OCI-LY1 (cell line): ENCODE data around the gene YPEL2.

Source experiments
- H2AFZ ChIP-seq: fragments of 200-600 bp; sonication (generic), shearing (Covaris generic); 2 replicates; pipeline ENCODE4 v1.6.0; 2014; ENCODE audit warnings: antibody characterized with exemption, mild to moderate bottlenecking, low read length
- H3F3A ChIP-seq: fragments of 200-600 bp; sonication (generic), shearing (Covaris generic); 2 replicates; pipeline ENCODE4 v1.6.0; 2014; ENCODE audit warnings: mild to moderate bottlenecking, antibody characterized with exemption, low read length, moderate library complexity; ENCODE audit not compliant: insufficient read depth
- H3K27ac ChIP-seq: fragments of 200-600 bp; sonication (generic); 2 replicates; pipeline ENCODE4 v1.5.1; 2014; ENCODE audit warnings: low read length, mixed run types, mild to moderate bottlenecking, low read depth; ENCODE audit not compliant: poor library complexity, severe bottlenecking
- H3K27me3 ChIP-seq: fragments of 200-600 bp; sonication (generic); 2 replicates; pipeline ENCODE4 v1.6.0; 2014; ENCODE audit warnings: antibody characterized with exemption, mild to moderate bottlenecking, low read length, moderate library complexity; ENCODE audit not compliant: insufficient read depth
- H3K36me3 ChIP-seq: fragments of 200-600 bp; sonication (generic); 2 replicates; pipeline ENCODE4 v1.6.1; 2014; ENCODE audit warnings: mild to moderate bottlenecking, antibody characterized with exemption, low read length, moderate library complexity, mixed read lengths; ENCODE audit not compliant: insufficient read depth
- H3K4me1 ChIP-seq: fragments of 200-600 bp; sonication (generic); 2 replicates; pipeline ENCODE4 v1.5.1; 2014; ENCODE audit warnings: mild to moderate bottlenecking, low read length, moderate library complexity; ENCODE audit not compliant: insufficient read depth, severe bottlenecking
- H3K4me2 ChIP-seq: fragments of 200-600 bp; sonication (generic), shearing (Covaris generic); 2 replicates; pipeline ENCODE4 v1.6.1; 2014; ENCODE audit warnings: low read length
- H3K4me3 ChIP-seq: fragments of 200-600 bp; sonication (generic); 2 replicates; pipeline ENCODE4 v1.5.1; 2014; ENCODE audit warnings: low read length, low read depth, mild to moderate bottlenecking, mixed read lengths; ENCODE audit not compliant: poor library complexity, severe bottlenecking
- H3K79me2 ChIP-seq: fragments of 200-600 bp; shearing (Covaris generic); 2 replicates; pipeline ENCODE4 v1.6.1; 2016; ENCODE audit warnings: mixed run types, low read length, mixed read lengths; ENCODE audit not compliant: insufficient read depth
- H3K9ac ChIP-seq: fragments of 200-600 bp; sonication (generic), shearing (Covaris generic); 2 replicates; pipeline ENCODE4 v1.6.1; 2014; ENCODE audit warnings: mild to moderate bottlenecking, low read length, mixed read lengths
- H3K9me2 ChIP-seq: fragments of 200-600 bp; sonication (generic), shearing (Covaris generic); 2 replicates; pipeline ENCODE4 v1.6.1; 2014; ENCODE audit warnings: low read depth, mild to moderate bottlenecking, low read length, mixed read lengths
- H3K9me3 ChIP-seq: fragments of 200-600 bp; shearing (Covaris generic); 2 replicates; pipeline ENCODE4 v1.6.1; 2014; ENCODE audit warnings: low read length, mixed read lengths
- H4K20me1 ChIP-seq: fragments of 200-600 bp; sonication (generic), shearing (Covaris generic); 2 replicates; pipeline ENCODE4 v1.6.0; 2016; ENCODE audit warnings: mild to moderate bottlenecking, low read length; ENCODE audit not compliant: insufficient read depth
- EZH2 ChIP-seq: fragments of 200-600 bp; sonication (generic), shearing (Covaris generic); IDR thresholded peaks from 2 replicates; pipeline ENCODE4 v1.8.0; 2017; ENCODE audit warnings: borderline replicate concordance, mixed run types, mild to moderate bottlenecking, antibody characterized with exemption, low read length, moderate library complexity, mixed read lengths
- TF ChIP-seq, protein P1 (sequence below): fragments of 200-600 bp; sonication (generic), shearing (Covaris generic); IDR thresholded peaks from 2 replicates; pipeline ENCODE4 v1.5.1; 2017; ENCODE audit warnings: mild to moderate bottlenecking, antibody characterized with exemption, low read length, moderate library complexity, mixed read lengths

The YPEL2 gene

DNA sequence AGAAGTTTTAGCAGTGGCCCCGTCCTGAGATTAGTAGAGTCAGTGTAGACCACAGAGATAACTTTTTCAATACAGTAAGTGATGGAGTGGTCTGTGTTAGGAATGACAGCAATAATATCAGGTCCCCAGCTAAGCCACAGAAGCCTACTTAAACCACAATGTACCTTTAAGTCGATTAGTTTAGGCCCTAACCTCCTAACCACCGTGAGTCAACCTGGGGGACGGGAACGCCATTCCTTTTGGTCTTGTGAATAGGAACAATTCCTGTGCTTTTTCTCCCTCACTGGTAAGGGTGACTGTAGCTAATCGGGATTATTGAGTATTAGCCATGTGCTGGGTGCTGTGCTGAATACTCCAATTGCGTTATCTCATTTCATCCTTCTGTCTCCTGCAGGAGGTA is 14.0 kb downstream of the YPEL2 start:
- Histone ChIP-seq H3K4me1 (no peaks in the 10 kb centered on the region), H3K27me3 (no peaks in the 10 kb centered on the region), H4K20me1 (no peaks in the 10 kb centered on the region), H2AFZ (no peak overlapping the region), H3K4me2 (no peak overlapping the region), H3F3A (no peaks in the 10 kb centered on the region), H3K79me2 (no peaks in the 10 kb centered on the region), H3K9ac (no peak overlapping the region), H3K36me3 (no peaks in the 10 kb centered on the region), H3K4me3 (no peak overlapping the region), H3K9me3 (no peaks in the 10 kb centered on the region), H3K27ac (no peak overlapping the region), H3K9me2 (no peaks in the 10 kb centered on the region)
- TF ChIP-seq EZH2 = no peak
- TF ChIP-seq, protein P1, sequence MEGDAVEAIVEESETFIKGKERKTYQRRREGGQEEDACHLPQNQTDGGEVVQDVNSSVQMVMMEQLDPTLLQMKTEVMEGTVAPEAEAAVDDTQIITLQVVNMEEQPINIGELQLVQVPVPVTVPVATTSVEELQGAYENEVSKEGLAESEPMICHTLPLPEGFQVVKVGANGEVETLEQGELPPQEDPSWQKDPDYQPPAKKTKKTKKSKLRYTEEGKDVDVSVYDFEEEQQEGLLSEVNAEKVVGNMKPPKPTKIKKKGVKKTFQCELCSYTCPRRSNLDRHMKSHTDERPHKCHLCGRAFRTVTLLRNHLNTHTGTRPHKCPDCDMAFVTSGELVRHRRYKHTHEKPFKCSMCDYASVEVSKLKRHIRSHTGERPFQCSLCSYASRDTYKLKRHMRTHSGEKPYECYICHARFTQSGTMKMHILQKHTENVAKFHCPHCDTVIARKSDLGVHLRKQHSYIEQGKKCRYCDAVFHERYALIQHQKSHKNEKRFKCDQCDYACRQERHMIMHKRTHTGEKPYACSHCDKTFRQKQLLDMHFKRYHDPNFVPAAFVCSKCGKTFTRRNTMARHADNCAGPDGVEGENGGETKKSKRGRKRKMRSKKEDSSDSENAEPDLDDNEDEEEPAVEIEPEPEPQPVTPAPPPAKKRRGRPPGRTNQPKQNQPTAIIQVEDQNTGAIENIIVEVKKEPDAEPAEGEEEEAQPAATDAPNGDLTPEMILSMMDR = no peak

DNA sequence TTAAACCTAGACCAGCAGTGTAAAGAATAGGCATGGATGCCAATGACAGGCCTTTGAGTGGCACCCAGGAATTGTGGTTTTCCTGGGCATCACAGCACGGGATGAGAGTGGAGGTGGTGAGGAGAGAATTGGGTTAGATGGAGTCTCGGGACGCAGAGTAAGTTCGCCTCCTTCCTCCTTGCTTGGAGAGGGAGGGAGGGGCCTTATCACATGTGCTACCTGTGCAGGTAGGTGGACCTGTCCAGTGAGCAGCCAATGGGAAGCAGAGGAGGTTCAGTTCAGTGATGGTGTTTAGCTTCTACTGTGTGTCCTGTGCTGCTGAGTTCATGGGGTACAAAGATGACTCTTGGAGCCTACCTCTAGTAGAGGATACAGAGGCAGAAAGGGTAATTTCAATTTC is 14.9 kb downstream of the YPEL2 start:
- Histone ChIP-seq H3K9me2 (no peaks in the 10 kb centered on the region), H3K4me2 (no peak overlapping the region), H3K36me3 (no peaks in the 10 kb centered on the region), H3K27ac (no peak overlapping the region), H3F3A (no peaks in the 10 kb centered on the region), H3K27me3 (no peaks in the 10 kb centered on the region), H3K9me3 (no peaks in the 10 kb centered on the region), H3K4me3 (no peak overlapping the region), H2AFZ (no peak overlapping the region), H3K4me1 (no peaks in the 10 kb centered on the region), H3K9ac (no peak overlapping the region), H4K20me1 (no peaks in the 10 kb centered on the region), H3K79me2 (no peaks in the 10 kb centered on the region)
- TF ChIP-seq EZH2 = no peak

DNA sequence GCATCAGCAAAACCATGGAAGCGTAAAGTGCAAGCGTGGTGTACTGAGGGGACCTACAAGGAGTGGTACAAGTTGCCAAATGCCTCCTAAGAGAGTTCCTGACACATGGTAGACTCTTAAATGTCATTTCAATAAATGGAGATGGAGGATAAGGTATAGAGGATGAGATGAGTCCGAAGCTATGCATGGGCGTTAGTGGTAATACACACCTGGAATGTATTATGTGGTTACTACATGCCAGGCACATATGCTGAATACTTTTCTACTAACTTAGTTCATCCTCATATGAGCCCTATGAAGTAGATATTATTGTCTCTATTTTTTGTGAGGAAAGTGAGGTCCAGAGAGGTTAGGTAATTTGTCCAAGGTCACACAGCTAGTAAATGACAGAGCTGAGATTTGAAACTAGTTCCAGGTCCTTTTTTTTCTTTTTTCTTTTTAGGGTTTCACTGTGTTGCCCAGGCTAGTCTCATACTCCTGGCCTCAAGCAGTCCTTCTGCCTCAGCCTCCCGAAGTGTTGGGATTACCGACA is 15.5 kb downstream of the YPEL2 start:
- no peaks in the 10 kb centered on the region for H4K20me1 ChIP-seq

DNA sequence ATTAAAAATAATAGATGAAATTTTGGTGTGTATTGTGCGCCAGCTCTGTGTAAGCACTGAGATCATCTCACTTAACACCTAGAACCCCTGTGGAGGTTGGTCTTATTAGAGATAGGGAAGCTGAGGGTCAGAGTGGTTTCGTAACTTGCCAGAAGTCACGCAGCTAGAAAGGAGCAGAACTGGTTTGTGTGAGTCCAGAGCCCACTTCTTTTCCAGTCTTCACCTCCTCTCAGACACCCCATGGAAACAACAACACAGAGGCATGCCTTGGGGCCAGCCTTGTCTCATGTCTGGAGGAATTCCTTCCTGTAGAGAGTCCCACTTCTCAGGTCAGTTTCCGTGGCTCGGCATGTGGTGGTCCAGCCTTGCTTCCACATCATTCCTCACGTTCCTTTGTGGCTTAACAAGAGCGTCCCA is 16.5 kb downstream of the YPEL2 start:
- Histone ChIP-seq H3K36me3 (no peaks in the 10 kb centered on the region), H3K9me2 (no peaks in the 10 kb centered on the region), H3F3A (no peaks in the 10 kb centered on the region), H3K27me3 (no peaks in the 10 kb centered on the region), H3K9me3 (no peaks in the 10 kb centered on the region), H3K27ac (no peak overlapping the region), H3K9ac (no peak overlapping the region), H4K20me1 (no peaks in the 10 kb centered on the region), H3K4me1 (no peaks in the 10 kb centered on the region), H3K79me2 (no peaks in the 10 kb centered on the region), H3K4me3 (no peak overlapping the region), H2AFZ (no peak overlapping the region), H3K4me2 (no peak overlapping the region)
- TF ChIP-seq, protein P1 = no peak
- no peak for TF ChIP-seq EZH2

More for the DNA sequence above, 15.5 kb downstream of the YPEL2 start:
- Histone ChIP-seq H3K27ac (no peak overlapping the region), H3K79me2 (no peaks in the 10 kb centered on the region), H3K9me3 (no peaks in the 10 kb centered on the region), H3K9me2 (no peaks in the 10 kb centered on the region), H3K4me3 (no peak overlapping the region), H3K9ac (no peak overlapping the region), H3K4me2 (no peak overlapping the region), H2AFZ (no peak overlapping the region), H3K27me3 (no peaks in the 10 kb centered on the region), H3K4me1 (no peaks in the 10 kb centered on the region), H3K36me3 (no peaks in the 10 kb centered on the region), H3F3A (no peaks in the 10 kb centered on the region)
- TF ChIP-seq, protein P1 = no peak
- TF ChIP-seq EZH2 = no peak
